Heart right ventricle (tissue), 16 donors: Measurements from ENCODE around the gene TULP3. TPM values are rescaled to one million over a fixed set of nuclear protein-coding genes. Genes with fewer than 3 reads are reported as not detected.

ENCODE experiments used
- ATAC-seq, 8 donors: fragments of 200-7000 bp; cut with Tn5 transposase; one replicate each; pipeline ENCODE4 v1.9.1; 2020; ENCODE audit warnings: mild to moderate bottlenecking in 8 of 8, moderate library complexity in 8 of 8, moderate number of reproducible peaks in 1 of 8
- DNase-seq, 2 donors: peaks; one replicate each; pipeline ENCODE4 v3.0.0-alpha.2; 2020
- H3K27ac ChIP-seq, 10 donors: fragments of 200-600 bp; sonication (generic) in 2 of 10; one replicate each; pipeline versions ENCODE4 v1.5.0 to v1.8.0; 2020 to 2022; ENCODE audit warnings: mild to moderate bottlenecking in 3 of 10
- H3K27me3 ChIP-seq, 7 donors: fragments of 200-600 bp; one replicate each; pipeline ENCODE4 v1.8.0; 2021 to 2022; ENCODE audit warnings: mild to moderate bottlenecking in 2 of 7
- H3K36me3 ChIP-seq, 9 donors: fragments of 200-600 bp; sonication (generic) in 1 of 9; one replicate each; pipeline versions ENCODE4 v1.5.0 to v1.8.0; 2020 to 2022; ENCODE audit warnings: mild to moderate bottlenecking in 2 of 9
- H3K4me1 ChIP-seq, 9 donors: fragments of 200-600 bp; sonication (generic) in 1 of 9; one replicate each; pipeline versions ENCODE4 v1.5.0 to v1.8.0; 2020 to 2022; ENCODE audit warnings: mild to moderate bottlenecking in 4 of 9
- H3K4me3 ChIP-seq, 10 donors: fragments of 200-600 bp; sonication (generic) in 2 of 10; one replicate each; pipeline versions ENCODE4 v1.5.0 to v1.8.0; 2020 to 2022; ENCODE audit warnings: mild to moderate bottlenecking in 7 of 10, moderate library complexity in 2 of 10
- H3K9me3 ChIP-seq, 11 donors: fragments of 200-600 bp in 10 of 11; sonication (generic) in 2 of 11; one replicate each; pipeline versions ENCODE4 v1.5.0 to v1.8.0; 2013 to 2022; ENCODE audit warnings: mild to moderate bottlenecking in 2 of 11, control low read depth in 1 of 11, moderate library complexity in 1 of 11
- WGBS, 2 donors: extraction: QIAGEN DNeasy Blood & Tissue Kit; methylation state at CpG; one replicate each; pipeline ENCODE4 v1.1.7; 2013; ENCODE audit warnings: inconsistent platforms in 1 of 2; 5-methylcytosine and 5-hydroxymethylcytosine counted together
- intact Hi-C, 10 donors: fragments of 100-400 bp; cut with DNase I; formaldehyde crosslinking; loops; one replicate each; pipeline versions ENCODE4 v1.11.1 to v1.14.2; 2022
- polyA plus RNA-seq, 2 donors: library from polyadenylated mRNA; stranded (reverse); fragments of 200-250 nt; gene quantifications; one replicate each; pipeline ENCODE4 v1.2.3, GENCODE V29; 2013
- total RNA-seq, 10 donors: library from RNA; stranded (reverse); fragmentation: NEBNext Ultra II Directional in 3 of 10; extraction: Animal tissue kit (Norgen Biotek cat#: 25700) in 3 of 10; gene quantifications; one replicate each; pipeline versions ENCODE4 v1.2.1 to v1.2.4, GENCODE V29; 2021 to 2023
- TF ChIP-seq, protein P1 (sequence below), 9 donors: fragments of 200-600 bp; sonication (generic) in 2 of 9; IDR thresholded peaks; one replicate each; pipeline versions ENCODE4 v1.5.0 to v1.8.0; 2021 to 2022; ENCODE audit warnings: antibody characterized with exemption in 9 of 9, mild to moderate bottlenecking in 5 of 9, moderate library complexity in 1 of 9
- donor health status: Arrhythmogenic right ventricular cardiomyopathy.
- donor health status: ischemic (EF 13 %, LVEDD 7.1; RV severe dilation, severe dysfunction).
- donor health status: healthy with polysubstance abuse.
- donor health status: DM: no; HTN: yes; CAD: no.
- donor health status: DM: no; HTN: no; CAD: no.
- donor health status: ischemic (EF 25% LVEDD 6.9; RV normal size, moderate dysfunction).
- donor health status: ischemic (EF 25% LVEDD 5.7; RV mildly dilated, moderate dysfunction).
- donor health status: healthy.
- donor health status: DM: yes; HTN: yes; CAD: no.
- donor health status: Ischemic cardiomyopathy.
- donor health status: ischemic (EF 35%, LVEDD 5.7; RV mildly dilated, moderate dysfunction).
- donor health status: nonischemic (EF 11% LVEDD 7.7; RV severe dilation, severe dysfunction).
- donor health status: DM: yes; HTN: yes; CAD: no.
- donor health status: PGD.
- donor health status: ischemic (EF 29% LVEDD 5.4; RV normal size, mild dysfunction).
- donor health status: nonischemic (EF 23%, LVEDD 6.1; RV moderate dilation, normal function).

TULP3 gene
- total and polyA plus RNA-seq, 12 donors = 4.0 to 7.3 (median 5.0) TPM

DNA sequence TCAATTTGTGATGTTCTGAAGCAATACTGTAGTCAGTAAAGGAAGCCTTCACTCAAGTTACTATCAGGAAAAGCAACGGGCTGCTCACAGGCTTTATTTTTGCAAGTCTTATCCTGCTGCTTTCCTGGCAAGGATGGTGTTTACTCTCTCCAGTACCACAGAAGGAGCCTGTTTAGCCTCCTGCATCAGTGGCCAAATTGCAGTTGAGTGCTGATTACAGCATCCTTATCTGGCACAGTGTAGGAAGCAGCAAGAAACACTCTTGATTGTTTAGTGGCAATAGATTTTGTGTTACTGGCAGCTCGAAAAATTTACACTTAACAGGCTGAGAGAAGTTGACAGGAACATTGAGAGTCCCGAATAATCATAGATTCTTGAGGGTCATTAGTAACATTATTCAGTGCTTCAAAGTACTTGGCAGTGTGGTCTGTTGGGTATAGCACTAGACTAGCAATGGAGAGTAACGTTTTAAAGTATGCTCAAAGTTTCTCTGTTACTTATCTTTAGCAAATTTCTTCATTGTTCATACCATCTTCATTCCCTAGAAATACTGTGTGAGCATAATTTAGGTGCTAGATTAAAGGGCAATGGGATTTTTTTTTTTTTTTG, 11.7 kb downstream of the TULP3 start:
- Histone ChIP-seq H3K9me3 (no peaks in the 10 kb centered on the region), H3K4me1 (peaks cover 0 to 12% (median 9%) of the 10 kb centered on the region in 9 donors), H3K4me3 (no peak overlapping the region), H3K36me3 (peaks cover 0 to 2% (median 0%) of the 10 kb centered on the region in 9 donors), H3K27ac (peak overlapping the region in 2 of 10 donors; percentile 6), H3K27me3 (no peaks in the 10 kb centered on the region)
- DNase-seq (peak in 1 of 2 donors; percentile 59), ATAC-seq (peak; percentile 78 to 96 (median 88))
- WGBS, 2 donors = 12 to 20% methylated on average over 4 of the region's 4 CpGs
- intact Hi-C loops = no loop called here
- TF ChIP-seq, protein P1, sequence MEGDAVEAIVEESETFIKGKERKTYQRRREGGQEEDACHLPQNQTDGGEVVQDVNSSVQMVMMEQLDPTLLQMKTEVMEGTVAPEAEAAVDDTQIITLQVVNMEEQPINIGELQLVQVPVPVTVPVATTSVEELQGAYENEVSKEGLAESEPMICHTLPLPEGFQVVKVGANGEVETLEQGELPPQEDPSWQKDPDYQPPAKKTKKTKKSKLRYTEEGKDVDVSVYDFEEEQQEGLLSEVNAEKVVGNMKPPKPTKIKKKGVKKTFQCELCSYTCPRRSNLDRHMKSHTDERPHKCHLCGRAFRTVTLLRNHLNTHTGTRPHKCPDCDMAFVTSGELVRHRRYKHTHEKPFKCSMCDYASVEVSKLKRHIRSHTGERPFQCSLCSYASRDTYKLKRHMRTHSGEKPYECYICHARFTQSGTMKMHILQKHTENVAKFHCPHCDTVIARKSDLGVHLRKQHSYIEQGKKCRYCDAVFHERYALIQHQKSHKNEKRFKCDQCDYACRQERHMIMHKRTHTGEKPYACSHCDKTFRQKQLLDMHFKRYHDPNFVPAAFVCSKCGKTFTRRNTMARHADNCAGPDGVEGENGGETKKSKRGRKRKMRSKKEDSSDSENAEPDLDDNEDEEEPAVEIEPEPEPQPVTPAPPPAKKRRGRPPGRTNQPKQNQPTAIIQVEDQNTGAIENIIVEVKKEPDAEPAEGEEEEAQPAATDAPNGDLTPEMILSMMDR (IDR thresholded peaks at IDR 0.05) = no peak

DNA sequence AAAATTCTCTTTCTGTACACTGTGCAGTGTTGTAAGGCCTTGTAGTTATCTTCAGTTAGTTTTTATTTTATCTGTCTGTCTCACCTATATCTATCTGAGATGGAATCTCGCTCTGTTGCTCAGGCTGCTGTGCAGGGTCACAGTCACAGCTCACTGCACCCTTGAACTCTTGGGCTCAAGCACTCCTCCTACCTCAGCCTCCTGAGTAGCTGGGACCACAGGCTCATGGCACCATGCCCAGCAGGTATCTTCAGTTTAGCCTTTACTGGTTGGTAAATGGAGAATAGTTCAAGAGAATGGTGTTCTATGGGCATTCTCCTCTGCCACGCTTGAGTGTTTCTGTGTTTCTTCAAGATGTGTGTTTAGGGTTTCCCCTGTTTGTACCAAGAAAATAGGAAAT, 13.6 kb downstream of the TULP3 start:
- intact Hi-C loops = no loop called here
- TF ChIP-seq, protein P1 (IDR thresholded peaks at IDR 0.05) = no peak
- H3K4me1 ChIP-seq = peaks cover 0 to 12% (median 9%) of the 10 kb centered on the region in 9 donors
- H3K27me3 ChIP-seq = no peaks in the 10 kb centered on the region
- H3K9me3 ChIP-seq = no peaks in the 10 kb centered on the region
- 96 to 98% methylated on average over 2 of the region's 2 CpGs for WGBS, 2 donors
- ATAC-seq (no peak), DNase-seq (no peak)
- peaks cover 0 to 3% (median 0%) of the 10 kb centered on the region in 9 donors for H3K36me3 ChIP-seq
- H3K4me3 ChIP-seq = no peak overlapping the region
- no peak overlapping the region for H3K27ac ChIP-seq

DNA sequence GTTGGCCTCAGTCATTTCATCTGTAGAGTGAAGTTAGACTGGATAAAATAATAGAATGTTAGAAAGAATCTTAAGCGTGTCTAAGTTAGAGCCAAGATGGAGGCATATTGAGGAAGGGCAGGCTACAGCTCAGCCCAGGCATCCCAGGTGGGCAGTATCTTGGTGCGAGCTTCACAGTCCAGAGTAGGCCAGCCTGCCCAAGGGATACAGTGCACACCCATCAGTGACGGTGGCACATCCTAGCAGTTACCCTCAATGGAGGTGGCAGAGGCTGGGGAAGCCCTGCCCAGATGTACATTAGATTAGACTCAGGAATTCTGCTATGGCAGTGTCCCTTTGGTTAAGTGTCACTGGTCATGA, 21.5 kb downstream of the TULP3 start:
- TF ChIP-seq, protein P1 (IDR thresholded peaks at IDR 0.05) = no peak
- Histone ChIP-seq H3K27ac (no peak overlapping the region), H3K4me3 (no peak overlapping the region), H3K36me3 (peaks cover 0 to 75% (median 10%) of the 10 kb centered on the region in 9 donors), H3K4me1 (no peaks in the 10 kb centered on the region), H3K27me3 (no peaks in the 10 kb centered on the region), H3K9me3 (no peaks in the 10 kb centered on the region)
- no peak for DNase-seq
- no peak for ATAC-seq
- WGBS, 2 donors = 95 to 100% methylated on average over 3 of the region's 3 CpGs
- intact Hi-C loops = no loop called here

DNA sequence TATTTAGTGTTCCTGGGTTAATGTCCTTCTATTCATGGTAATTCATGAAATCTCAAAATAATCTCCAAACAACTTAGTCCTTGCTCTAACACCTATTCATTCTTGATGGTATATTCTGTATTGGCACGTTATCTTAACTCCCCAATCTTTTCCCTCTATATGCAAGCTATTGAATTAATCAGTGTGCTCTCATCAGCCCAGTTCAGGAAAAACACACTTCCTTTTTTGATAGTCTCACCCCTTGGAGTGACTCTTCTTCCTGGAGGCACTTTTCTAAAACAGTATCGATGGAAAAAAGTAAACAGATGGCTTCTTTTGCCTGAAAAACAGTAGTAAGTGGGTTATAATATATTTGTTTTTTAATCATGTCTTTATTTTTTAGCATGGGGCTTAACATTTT, 28.6 kb downstream of the TULP3 start:
- no peaks in the 10 kb centered on the region for H3K9me3 ChIP-seq
- DNase-seq (no peak), ATAC-seq (no peak)
- WGBS, 2 donors = 69 to 73% methylated on average over 2 of the region's 2 CpGs
- H3K27ac ChIP-seq = no peak overlapping the region
- TF ChIP-seq, protein P1 (IDR thresholded peaks at IDR 0.05) = no peak
- intact Hi-C loops = no loop called here
- peaks cover 0 to 5% (median 0%) of the 10 kb centered on the region in 9 donors for H3K4me1 ChIP-seq
- peaks cover 0 to 79% (median 8%) of the 10 kb centered on the region in 9 donors for H3K36me3 ChIP-seq
- H3K4me3 ChIP-seq = no peak overlapping the region
- no peaks in the 10 kb centered on the region for H3K27me3 ChIP-seq
